Hepatocyte (in vitro differentiated cells): ENCODE measurements around the gene PHACTR3.

Source experiments
- CTCF ChIP-seq: fragments of 200-600 bp; sonication (generic); IDR thresholded peaks from 2 replicates; pipeline ENCODE4 v1.5.1; 2016; ENCODE audit warnings: antibody characterized with exemption, mild to moderate bottlenecking; ENCODE audit not compliant: poor library complexity
- EZH2 ChIP-seq: fragments of 200-600 bp; sonication (generic); IDR thresholded peaks from 2 replicates; pipeline ENCODE4 v1.6.1; 2016; ENCODE audit warnings: antibody characterized with exemption, mild to moderate bottlenecking, borderline replicate concordance

GRCh38 chr20:59580991-59581401, 23.3 kb upstream of the PHACTR3 start:
- TF ChIP-seq CTCF (no peak), EZH2 (no peak)
